Stimulated activated CD4-positive, alpha-beta T cell treated with anti-CD3 and anti-CD28 coated beads, Interleukin-4, amount 100 ng/mL, for 4 hours (primary cell): Measurements from ENCODE around the gene AP3S2.
A peak's percentile ranks its signal among the peaks of the same experiment; 100 is the strongest.
"Not testable (repeated sequence)": the region's sequence is repeated elsewhere in the genome, so short reads cannot be mapped to it uniquely, and the experiment has no call there.

Source experiments
- DNase-seq, 2 experiments: peaks; one replicate each; pipeline ENCODE4 v3.0.0-alpha.2; 2020

Gene AP3S2

GRCh38 chr15:89903015-89903857, 9.4 kb upstream of the AP3S2 start:
- no peak for DNase-seq

GRCh38 chr15:89900849-89901248, 7.1 kb upstream of the AP3S2 start:
- DNase-seq = no peak

- no peak for DNase-seq
These were observed 6.3 kb upstream of the AP3S2 start for GRCh38 chr15:89899951-89900567.

GRCh38 chr15:89899295-89899945, 5.6 kb upstream of the AP3S2 start:
- DNase-seq = no peak

GRCh38 chr15:89898614-89899294, 5.0 kb upstream of the AP3S2 start:
- DNase-seq = peak; percentile 23 to 30

- DNase-seq = no peak
These were observed 4.4 kb upstream of the AP3S2 start for GRCh38 chr15:89898146-89898545.

- DNase-seq = no peak
These were observed 767 bp downstream of the AP3S2 start for GRCh38 chr15:89893027-89893426.

GRCh38 chr15:89888214-89888804, 5.5 kb downstream of the AP3S2 start:
- no peak for DNase-seq

- no peak for DNase-seq
These were observed 8.2 kb downstream of the AP3S2 start for GRCh38 chr15:89885611-89886010.

GRCh38 chr15:89885179-89885578, 8.6 kb downstream of the AP3S2 start:
- DNase-seq = not testable (repeated sequence)

GRCh38 chr15:89883518-89883917, 10.3 kb downstream of the AP3S2 start:
- DNase-seq = no peak

GRCh38 chr15:89880727-89881126, 13.1 kb downstream of the AP3S2 start:
- DNase-seq = no peak

GRCh38 chr15:89878323-89878722, 15.5 kb downstream of the AP3S2 start:
- no peak for DNase-seq

- no peak for DNase-seq
These were observed 16.7 kb downstream of the AP3S2 start for GRCh38 chr15:89877083-89877425.

GRCh38 chr15:89876396-89877082, 17.3 kb downstream of the AP3S2 start:
- no peak for DNase-seq

GRCh38 chr15:89875741-89876140, 18.1 kb downstream of the AP3S2 start:
- DNase-seq = no peak

- peak; percentile 75 to 79 for DNase-seq
These were observed 18.7 kb downstream of the AP3S2 start for GRCh38 chr15:89874926-89875564.

- DNase-seq = no peak
These were observed 23.0 kb downstream of the AP3S2 start for GRCh38 chr15:89870688-89871288.

GRCh38 chr15:89870006-89870405, 23.8 kb downstream of the AP3S2 start:
- no peak for DNase-seq

- not testable (repeated sequence) for DNase-seq
These were observed 24.3 kb downstream of the AP3S2 start for GRCh38 chr15:89869490-89869889.

GRCh38 chr15:89864958-89865739, 28.6 kb downstream of the AP3S2 start:
- no peak for DNase-seq
